Activated CD4-positive, alpha-beta T cell treated with anti-CD3 and anti-CD28 coated beads for 48 hours (primary cell): ENCODE results near the gene LSG1.
"Not testable (repeated sequence)": the region's sequence is repeated elsewhere in the genome, so short reads cannot be mapped to it uniquely, and the experiment has no call there.

ENCODE experiments used
- DNase-seq: peaks from one replicate; pipeline ENCODE4 v3.0.0-alpha.2; 2020

The LSG1 gene

DNA sequence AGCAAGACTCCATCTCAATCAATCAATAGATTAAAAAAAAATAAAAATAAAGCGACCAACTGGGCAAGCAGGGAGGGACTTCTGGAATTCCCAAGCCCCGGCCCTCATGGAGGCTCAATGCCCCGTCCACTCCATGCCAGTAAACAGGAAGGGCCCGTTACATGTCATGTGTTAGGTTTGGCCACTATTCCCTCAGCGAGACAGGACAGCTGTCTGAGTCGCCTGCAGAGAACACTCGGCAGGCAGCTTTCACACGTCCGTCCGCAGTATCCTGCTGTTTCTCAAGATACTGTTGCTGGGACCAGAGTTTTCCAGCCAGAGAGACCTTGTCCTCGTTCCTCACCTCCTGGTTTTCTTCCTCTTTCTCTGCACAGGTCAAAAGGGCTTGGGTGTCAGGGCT is 56.8 kb downstream of the LSG1 start:
- DNase-seq, result no peak

DNA sequence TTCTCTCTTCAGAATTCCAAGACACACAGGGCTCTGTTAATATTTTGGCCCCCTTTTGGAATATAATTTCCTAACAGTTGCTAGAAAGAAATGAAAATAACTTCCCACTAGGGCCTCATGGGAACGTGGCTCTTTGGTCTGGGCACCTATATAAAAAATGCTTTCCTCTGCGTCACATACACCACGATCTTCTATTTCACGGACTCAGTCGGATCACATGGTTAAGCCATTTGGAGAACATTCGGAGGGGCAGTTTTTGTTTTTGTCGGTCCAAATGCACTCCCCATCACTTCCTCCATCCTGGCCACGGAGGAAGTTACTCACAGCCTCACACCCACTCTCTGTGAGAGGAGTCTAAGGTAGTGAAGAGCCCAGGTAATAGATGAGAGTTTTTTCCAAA is 59.8 kb downstream of the LSG1 start:
- DNase-seq, result no peak

DNA sequence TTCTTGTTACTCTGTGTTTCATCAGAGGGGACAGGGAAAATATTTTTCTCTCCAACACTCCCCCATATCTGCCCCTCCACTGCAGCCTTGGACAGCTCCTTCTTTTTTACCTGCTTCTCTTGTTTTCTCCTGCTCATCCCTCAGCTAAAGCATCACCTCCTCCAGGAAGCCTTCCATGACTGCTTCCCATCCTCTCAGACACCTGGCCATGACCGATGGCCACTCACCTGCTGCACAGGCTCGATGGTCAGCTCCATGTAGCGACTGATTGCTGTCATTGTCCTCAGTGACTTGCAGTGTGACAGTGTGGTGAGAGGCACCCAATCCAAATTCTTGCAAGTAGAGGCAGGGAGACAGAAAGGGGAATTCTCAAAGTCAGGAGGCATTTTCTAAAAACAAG is 61.3 kb downstream of the LSG1 start:
- no peak for DNase-seq

DNA sequence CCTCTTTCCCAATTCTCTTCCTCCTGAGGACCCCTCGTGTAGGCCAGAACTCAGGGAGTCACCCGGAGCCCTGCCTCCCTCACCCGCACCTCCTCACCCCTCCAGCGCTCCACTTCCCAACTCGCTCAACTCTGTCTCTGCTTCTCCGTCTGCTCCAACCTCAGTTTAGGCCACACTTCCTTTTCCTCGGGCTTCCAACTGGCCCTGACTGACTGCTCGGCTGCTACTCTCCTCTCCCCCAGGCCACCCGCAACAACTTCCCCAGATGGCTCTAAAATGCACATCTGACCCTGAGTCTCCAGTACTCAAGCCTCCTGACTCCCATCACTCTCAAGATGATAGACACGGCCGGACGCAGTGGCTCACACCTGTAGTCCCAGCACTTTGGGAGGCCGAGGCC is 62.4 kb downstream of the LSG1 start:
- no peak for DNase-seq

DNA sequence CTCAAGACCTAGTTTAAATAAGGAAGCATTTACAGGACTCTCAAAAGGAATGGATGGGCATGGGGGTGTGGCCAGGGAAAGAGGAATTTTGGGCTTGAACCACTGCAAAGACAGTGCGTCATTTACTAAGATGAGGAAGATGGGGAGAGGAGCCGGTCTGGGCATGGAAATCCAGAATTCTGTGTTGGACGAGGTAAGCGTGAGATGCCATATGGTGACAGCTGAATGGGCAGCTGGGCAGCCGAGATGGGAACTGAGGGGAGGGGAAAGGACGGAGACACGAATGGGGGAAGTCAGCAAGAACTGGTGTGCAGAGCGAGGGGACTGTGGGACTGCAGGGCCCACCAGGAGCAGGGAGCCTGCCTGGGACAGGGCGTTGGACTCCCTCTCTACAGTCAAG is 63.0 kb downstream of the LSG1 start:
- no peak for DNase-seq

DNA sequence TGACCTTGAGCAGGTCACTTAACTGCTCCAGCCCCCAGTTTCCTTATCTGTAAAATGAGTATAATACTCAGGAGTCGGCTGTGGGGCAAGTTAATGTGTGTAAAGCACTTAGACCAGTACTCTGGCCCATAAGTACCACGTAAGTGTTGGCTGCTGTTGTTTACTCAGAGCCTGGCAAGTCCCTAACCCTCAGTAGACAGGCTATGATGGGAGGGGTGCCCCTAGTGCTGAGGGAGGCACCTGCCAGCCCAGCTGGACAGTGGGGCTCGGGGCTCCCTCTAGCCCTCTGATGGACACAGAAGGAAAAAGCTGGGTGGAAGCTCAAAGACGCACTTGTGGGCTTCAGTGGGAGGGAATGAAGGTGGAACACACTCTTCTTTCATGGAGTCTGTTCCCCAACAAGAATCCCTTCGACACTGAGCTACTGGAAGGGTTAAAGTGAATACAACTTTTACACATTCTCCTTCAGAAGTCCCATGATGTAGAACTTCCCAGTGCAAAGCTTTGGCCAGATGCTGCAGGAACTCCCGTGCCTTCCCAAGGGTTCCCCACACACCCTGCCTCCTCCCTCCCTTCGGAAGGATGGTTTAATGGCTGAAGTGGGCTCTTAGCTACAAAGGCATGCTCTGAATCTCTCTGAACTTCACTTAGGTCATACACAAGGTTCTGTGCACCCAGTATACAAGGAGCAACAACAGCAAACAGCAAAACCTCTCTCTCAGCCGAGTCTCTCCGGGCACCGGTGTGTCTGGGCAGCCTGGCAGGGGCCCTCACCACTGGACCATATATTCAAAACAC is 64.2 kb downstream of the LSG1 start:
- no peak for DNase-seq

DNA sequence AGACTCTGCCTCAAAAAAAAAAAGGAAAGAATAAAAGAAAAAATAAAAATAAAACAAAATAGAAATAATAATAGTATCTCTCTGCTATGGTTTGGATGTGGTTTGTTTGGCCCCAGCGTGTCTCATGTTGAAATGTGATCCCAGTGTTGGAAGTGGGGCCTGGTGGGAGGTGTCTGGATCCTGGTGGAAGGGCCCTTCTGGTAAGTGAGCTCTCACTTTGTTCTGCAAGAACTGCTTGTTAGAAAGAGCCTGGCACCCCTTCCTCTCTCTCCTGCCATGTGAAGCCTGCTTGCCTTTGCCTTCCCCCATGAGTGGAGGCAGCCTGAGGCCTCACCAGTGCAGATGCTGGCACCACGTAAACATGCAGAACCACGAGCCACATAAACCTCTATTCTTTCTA is 65.0 kb downstream of the LSG1 start:
- no peak for DNase-seq

DNA sequence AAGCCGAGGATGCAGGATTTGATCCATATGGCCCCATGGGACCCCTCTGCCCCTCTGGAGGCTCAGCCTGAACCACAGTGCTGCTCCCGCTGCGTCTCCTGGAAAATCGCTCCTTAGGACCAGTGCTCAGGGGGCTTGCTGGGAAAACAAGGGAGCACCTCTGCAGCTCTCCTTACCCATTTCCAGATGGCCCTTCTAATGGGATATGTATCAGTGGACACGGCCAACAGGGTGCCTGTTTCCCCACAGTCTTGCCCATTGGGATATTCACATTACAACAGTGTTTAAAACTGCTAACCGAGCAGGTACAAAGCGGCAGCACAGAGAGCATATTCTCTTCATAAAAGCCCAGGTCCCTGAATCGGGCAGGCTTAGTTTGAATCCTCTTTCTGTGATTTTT is 65.8 kb downstream of the LSG1 start:
- DNase-seq, result no peak

DNA sequence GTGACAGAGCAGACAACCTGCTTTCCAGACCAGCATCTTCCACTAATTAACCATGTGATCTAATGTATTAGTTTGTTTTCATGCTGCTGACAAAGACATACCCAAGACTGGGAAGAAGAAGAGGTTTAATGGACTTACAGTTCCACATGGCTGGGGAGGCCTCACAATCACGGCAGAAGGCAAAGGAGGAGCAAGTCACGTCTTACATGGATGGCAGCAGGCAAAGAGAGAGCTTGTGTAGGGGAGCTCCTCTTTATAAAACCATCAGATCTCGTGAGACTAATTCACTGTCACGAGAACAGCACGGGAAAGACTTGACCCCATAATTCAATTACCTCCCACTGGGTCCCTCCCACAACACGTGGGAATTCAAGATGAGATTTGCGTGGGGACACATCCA is 66.7 kb downstream of the LSG1 start:
- not testable (repeated sequence) for DNase-seq

DNA sequence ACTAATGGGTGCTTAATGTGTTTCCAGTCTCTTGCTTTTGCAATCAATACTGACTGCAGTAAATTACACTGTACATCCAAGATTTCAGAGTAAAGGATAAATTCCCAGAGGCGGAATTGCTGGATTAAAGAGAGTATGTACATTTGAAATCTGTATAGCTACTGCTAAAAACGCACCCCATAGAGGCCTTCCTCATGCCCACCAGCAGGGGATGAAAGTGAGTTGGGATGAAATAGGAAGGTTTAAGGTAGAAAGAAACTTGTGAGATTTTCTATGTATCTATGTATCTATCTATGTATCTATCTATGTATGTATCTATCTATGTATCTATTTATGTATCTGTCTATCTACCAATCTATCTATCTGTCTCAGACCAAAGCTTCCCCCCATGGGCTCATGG is 67.2 kb downstream of the LSG1 start:
- no peak for DNase-seq

DNA sequence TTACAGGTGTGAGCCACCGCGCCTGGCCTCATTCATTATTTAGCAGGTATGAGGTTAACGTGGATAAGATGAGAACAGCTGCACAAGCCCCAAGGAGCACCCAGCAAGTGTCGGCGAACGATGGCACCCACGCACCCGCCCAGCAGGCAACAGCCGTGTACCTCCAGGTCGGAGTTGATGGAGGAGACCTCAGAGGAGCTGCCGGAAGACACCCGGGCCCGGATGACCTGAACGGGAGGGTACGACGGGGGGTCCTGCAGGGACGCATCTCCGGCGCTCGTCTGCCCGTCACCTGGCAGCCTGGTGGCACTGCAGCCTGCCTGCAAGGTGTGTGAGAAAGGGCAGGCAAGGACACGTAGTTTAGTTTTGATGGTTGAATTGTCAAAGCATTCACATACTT is 67.9 kb downstream of the LSG1 start:
- no peak for DNase-seq

DNA sequence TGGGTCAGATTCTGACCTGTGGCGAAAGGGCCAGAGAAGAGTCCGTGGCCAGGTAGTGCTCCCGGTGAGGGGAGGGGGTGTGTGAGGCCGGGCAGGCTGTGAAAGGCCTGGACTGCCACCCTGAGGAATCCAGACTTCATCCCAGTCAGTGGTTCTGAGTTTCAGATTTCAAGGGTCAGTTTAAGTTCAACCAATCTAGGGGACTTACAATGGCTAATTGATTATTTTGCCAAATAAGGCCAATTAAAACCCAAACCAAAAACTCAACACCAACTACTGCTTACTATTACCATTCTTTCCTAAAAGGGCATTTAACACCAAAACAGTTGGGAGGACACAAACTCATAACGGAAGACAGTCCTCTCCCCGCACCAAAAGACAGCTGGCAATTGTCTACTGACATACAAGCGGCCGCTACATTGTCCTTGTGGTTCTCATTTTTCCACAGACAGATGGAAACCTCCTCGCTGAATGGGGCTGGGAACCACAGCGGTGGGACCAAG is 69.3 kb downstream of the LSG1 start:
- no peak for DNase-seq

DNA sequence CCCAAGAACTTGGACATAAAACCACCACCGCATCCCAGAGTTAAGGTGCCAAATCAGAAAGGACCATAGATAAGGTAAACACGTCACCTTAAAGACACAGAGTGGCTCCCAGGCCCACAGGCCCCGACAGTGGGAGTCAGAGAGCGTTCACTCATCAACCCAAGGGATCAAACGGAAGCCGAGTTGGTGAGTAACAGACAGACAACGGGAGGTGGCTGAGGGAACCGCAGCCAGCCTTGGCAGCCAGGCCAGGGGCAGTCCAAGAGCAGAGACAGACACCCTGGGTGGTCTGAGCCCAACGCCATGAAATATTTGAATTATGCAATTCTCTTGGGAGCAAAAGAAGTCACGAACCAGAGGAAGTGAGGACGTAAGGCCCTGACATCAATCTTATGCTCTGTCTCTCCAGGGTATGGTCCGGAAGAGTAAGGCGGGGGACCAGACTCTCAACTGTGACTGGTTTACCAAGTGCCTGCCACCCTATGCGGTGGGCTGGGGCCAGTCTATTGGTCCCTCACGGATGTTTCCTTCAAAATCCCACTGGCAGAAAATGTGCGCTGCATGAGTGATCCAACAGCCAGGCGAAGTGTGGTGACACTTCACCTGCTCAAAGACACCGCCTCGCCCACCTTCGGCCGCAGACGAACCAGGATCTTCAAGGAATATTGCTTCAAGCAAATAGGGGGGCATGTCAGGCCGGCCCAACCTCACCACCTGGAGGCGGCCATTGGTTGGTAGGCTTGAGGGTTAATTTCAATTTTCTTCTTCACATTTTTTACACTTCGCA is 73.0 kb downstream of the LSG1 start:
- DNase-seq, result no peak

DNA sequence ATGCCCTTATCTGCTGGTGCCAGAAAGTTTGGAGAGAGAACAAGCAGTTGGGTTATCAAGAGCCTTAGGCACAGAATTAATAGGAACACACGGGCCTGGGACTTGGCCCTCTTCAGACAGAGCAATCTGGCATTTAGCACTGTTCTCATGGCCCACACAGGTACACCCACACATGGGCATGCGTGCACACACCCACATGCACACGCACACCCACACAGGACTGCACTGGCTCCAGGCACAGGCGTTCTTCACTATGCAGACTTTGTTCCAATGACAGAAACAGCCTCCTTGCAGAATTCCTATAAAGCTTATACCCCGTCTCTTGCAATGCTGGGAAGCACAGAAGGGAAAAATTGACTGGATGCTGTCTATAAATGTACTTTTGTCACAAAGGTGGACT is 75.1 kb downstream of the LSG1 start:
- DNase-seq, result no peak

DNA sequence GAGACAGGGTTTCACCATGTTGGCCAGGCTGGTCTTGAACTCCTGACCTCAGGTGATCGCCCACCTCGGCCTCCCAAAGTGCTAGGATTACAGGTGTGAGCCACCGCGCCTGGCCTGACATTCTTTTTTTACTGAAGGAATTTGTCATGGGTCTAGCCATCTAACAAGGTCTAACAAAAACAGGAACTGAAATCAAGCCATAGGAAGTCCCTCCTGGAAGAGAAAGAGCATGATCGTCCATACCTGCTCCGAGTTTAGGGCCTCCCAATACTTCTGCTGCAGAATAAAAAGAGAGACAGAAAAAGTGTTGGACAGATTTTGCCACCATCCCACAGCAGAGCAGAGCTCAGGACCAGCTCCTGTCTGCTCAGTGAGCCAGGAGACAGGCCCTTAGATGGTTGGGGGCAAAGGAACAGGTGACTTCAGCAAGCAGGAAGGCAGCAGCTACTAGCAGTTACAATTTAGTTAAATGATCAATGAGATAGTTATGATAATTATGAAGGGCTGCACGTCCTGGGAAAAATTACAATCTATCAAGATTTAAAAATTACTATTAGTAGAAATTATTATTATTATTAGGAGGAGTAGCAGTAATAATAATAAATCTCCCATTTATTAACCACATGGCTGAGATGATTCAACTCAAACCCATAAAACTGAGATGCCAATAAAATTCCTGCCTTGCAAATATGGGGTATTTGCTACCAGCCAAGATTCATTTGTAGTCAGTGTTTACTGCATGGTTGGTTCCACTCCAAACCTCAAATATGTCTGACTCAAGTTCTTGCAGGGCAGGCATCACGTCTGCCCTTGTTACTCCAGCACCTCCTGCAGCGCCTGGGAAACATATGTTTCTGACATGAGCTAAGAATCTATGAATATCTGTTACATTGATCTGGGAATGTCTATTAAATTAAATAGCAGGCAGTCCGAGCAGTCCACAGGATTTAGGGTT is 78.9 kb downstream of the LSG1 start:
- DNase-seq, result no peak
